Nephron (organoid): ENCODE data around the gene LZTR1.

Source experiments
- H3K27ac Mint-ChIP-seq, 3 experiments: 2 replicates each; pipeline ENCODE4 v1.8.0; 2020; ENCODE audit warnings: mixed read lengths in 3 of 3, mild to moderate bottlenecking in 2 of 3, moderate library complexity in 1 of 3
- H3K27me3 Mint-ChIP-seq: 2 replicates; pipeline ENCODE4 v1.8.0; 2021; ENCODE audit warnings: low read depth, mild to moderate bottlenecking, moderate library complexity, mixed read lengths
- H3K36me3 Mint-ChIP-seq: 2 replicates; pipeline ENCODE4 v1.8.0; 2020; ENCODE audit warnings: low read depth, mixed read lengths
- H3K4me1 Mint-ChIP-seq: 2 replicates; pipeline ENCODE4 v1.8.0; 2020; ENCODE audit warnings: mixed read lengths
- H3K4me3 Mint-ChIP-seq, 3 experiments: 2 replicates each; pipeline ENCODE4 v1.8.0; 2020; ENCODE audit warnings: mild to moderate bottlenecking in 3 of 3, mixed read lengths in 3 of 3, moderate library complexity in 2 of 3
- H3K9me3 Mint-ChIP-seq: 2 replicates; pipeline ENCODE4 v1.8.0; 2020; ENCODE audit warnings: mixed read lengths
- CTCF ChIP-seq, 3 experiments: fragments of 200-600 bp; sonication (generic); IDR thresholded peaks; one replicate each; pipeline ENCODE4 v1.5.0; 2021; ENCODE audit warnings: antibody characterized with exemption in 3 of 3; ENCODE audit not compliant: unreplicated experiment in 3 of 3

LZTR1 gene

GRCh38 chr22:20955548-20955947 lies 26.5 kb upstream of the LZTR1 start:
- Mint-ChIP-seq H3K9me3 (no peaks in the 10 kb centered on the region), H3K27ac (no peak overlapping the region), H3K4me1 (peaks cover 7% of the 10 kb centered on the region), H3K4me3 (no peak overlapping the region), H3K36me3 (peaks cover 34% of the 10 kb centered on the region), H3K27me3 (peaks cover 32% of the 10 kb centered on the region)
- no peak for TF ChIP-seq CTCF (IDR thresholded peaks at IDR 0.05; ENCODE audit: unreplicated experiment in 3 of 3)

- H3K4me1 Mint-ChIP-seq, result peaks cover 7% of the 10 kb centered on the region
- H3K27ac Mint-ChIP-seq, result no peak overlapping the region
- H3K36me3 Mint-ChIP-seq, result peaks cover 25% of the 10 kb centered on the region
- TF ChIP-seq CTCF (IDR thresholded peaks at IDR 0.05; ENCODE audit: unreplicated experiment in 3 of 3), result no peak
- H3K4me3 Mint-ChIP-seq, result peak overlapping the region; percentile 78 to 84 (median 84)
- H3K27me3 Mint-ChIP-seq, result peaks cover 35% of the 10 kb centered on the region
- no peaks in the 10 kb centered on the region for H3K9me3 Mint-ChIP-seq
Observed at GRCh38 chr22:20956258-20957101, 25.6 kb upstream of the LZTR1 start.

- TF ChIP-seq CTCF (IDR thresholded peaks at IDR 0.05; ENCODE audit: unreplicated experiment in 3 of 3), result no peak
- Mint-ChIP-seq H3K27ac (no peak overlapping the region), H3K9me3 (no peaks in the 10 kb centered on the region), H3K36me3 (peaks cover 21% of the 10 kb centered on the region), H3K27me3 (peaks cover 41% of the 10 kb centered on the region), H3K4me3 (peak overlapping the region; percentile 78 to 84 (median 84)), H3K4me1 (peaks cover 7% of the 10 kb centered on the region)
Observed at GRCh38 chr22:20957102-20957682, 24.9 kb upstream of the LZTR1 start.

- Mint-ChIP-seq H3K36me3 (peaks cover 16% of the 10 kb centered on the region), H3K4me3 (peak overlapping the region; percentile 68 to 74 (median 72)), H3K27ac (no peak overlapping the region), H3K4me1 (peaks cover under 1% of the 10 kb centered on the region), H3K27me3 (peaks cover 42% of the 10 kb centered on the region), H3K9me3 (no peaks in the 10 kb centered on the region)
- no peak for TF ChIP-seq CTCF (IDR thresholded peaks at IDR 0.05; ENCODE audit: unreplicated experiment in 3 of 3)
Observed at GRCh38 chr22:20957683-20958431, 24.2 kb upstream of the LZTR1 start.

GRCh38 chr22:20959578-20960461 lies 22.3 kb upstream of the LZTR1 start:
- Mint-ChIP-seq H3K9me3 (no peaks in the 10 kb centered on the region), H3K27me3 (peaks cover 60% of the 10 kb centered on the region), H3K4me3 (peak overlapping the region in 2 of 3 experiments; percentile 23 to 53), H3K4me1 (no peaks in the 10 kb centered on the region), H3K36me3 (no peaks in the 10 kb centered on the region), H3K27ac (no peak overlapping the region)
- no peak for TF ChIP-seq CTCF (IDR thresholded peaks at IDR 0.05; ENCODE audit: unreplicated experiment in 3 of 3)
